GM21367 (cell line): ENCODE data around the gene LGALSL.

ENCODE experiments used
- ATAC-seq: cut with Tn5 transposase; IDR thresholded peaks from one replicate; pipeline ENCODE4 v1.9.1; 2021; ENCODE audit not compliant: unreplicated experiment

LGALSL gene

GRCh38 chr2:64492272-64492671 lies 38.3 kb downstream of the LGALSL start:
- no peak for ATAC-seq

GRCh38 chr2:64492821-64493220 lies 38.9 kb downstream of the LGALSL start:
- no peak for ATAC-seq

- ATAC-seq = no peak
These were observed 39.8 kb downstream of the LGALSL start for GRCh38 chr2:64493788-64494187.

GRCh38 chr2:64498438-64498837 lies 44.5 kb downstream of the LGALSL start:
- ATAC-seq = no peak

- ATAC-seq = no peak
These were observed 46.6 kb downstream of the LGALSL start for GRCh38 chr2:64500549-64500948.

GRCh38 chr2:64501946-64502345 lies 48.0 kb downstream of the LGALSL start:
- ATAC-seq = no peak

GRCh38 chr2:64502860-64503259 lies 48.9 kb downstream of the LGALSL start:
- no peak for ATAC-seq

GRCh38 chr2:64504774-64505720 lies 51.1 kb downstream of the LGALSL start:
- no peak for ATAC-seq

- ATAC-seq = no peak
These were observed 52.7 kb downstream of the LGALSL start for GRCh38 chr2:64506686-64507085.
